Right forelimb (tissue), 1 donor: ENCODE results near the gene KMT2C.

ENCODE experiments used
- DNase-seq: peaks from one replicate; pipeline ENCODE4 v3.0.0-alpha.2; 2018

The KMT2C gene

DNA sequence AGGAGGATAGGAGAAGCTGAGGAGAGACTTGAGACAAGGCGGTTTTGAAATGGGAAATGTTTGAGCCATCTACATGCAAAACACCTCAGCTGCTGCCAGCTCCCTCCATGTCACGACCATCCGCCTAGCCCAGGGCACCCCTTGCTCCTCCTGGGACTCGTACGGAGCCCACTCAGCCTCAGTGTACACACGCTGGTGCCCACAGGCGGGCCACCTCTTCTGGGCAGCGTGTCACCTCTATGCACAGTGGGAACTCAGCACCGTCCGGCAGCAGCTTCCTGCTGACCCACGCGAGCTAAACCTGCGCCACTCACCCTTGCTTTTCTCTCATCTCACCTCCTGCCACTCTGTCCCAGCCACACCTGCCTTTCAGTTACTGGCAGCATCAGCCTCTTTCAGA, 302.0 kb downstream of the KMT2C start:
- DNase-seq: no peak

DNA sequence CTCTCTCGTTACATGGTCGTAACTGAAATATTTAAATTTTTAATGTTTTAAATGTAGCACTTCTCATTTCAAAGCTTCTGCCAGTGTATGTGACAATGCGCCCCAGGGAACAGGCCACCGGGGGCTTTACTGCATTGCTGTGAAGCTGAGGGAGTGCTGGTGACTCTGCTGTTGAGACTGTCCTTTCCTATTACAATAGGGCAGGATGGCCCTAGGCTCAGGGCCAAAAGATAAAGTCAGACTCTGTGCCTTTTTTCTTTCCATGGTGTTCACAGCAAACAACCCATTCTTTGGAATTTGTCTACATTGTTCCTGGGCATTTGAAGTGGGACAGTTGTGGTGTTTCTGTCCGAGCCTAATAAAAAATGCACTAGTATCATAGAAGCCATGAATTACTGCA, 303.0 kb downstream of the KMT2C start:
- no peak for DNase-seq

DNA sequence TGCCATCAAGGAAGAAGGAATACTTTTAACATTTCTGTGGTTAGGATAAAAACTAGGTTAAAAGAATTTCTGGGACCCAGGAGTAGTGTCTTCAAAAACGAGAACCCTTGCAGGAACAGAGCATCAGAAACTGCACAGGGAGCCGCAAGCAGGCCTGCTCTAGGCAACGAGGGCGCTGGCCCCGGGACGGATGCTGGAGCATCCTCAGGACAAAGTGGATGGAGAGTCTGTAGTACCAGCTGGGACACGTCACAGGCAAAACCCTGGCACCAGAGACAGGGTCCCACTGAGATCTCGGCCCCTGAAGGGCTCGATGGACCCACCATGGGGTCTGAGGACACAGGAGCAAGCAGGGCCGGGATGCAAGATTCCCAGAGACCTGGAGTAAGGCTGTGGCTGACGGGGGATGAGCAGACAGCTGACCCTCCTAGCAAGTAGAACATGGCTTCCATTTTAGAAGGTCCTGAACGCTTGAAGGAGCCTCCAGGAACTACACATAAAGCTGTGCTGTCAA, 303.8 kb downstream of the KMT2C start:
- no peak for DNase-seq

DNA sequence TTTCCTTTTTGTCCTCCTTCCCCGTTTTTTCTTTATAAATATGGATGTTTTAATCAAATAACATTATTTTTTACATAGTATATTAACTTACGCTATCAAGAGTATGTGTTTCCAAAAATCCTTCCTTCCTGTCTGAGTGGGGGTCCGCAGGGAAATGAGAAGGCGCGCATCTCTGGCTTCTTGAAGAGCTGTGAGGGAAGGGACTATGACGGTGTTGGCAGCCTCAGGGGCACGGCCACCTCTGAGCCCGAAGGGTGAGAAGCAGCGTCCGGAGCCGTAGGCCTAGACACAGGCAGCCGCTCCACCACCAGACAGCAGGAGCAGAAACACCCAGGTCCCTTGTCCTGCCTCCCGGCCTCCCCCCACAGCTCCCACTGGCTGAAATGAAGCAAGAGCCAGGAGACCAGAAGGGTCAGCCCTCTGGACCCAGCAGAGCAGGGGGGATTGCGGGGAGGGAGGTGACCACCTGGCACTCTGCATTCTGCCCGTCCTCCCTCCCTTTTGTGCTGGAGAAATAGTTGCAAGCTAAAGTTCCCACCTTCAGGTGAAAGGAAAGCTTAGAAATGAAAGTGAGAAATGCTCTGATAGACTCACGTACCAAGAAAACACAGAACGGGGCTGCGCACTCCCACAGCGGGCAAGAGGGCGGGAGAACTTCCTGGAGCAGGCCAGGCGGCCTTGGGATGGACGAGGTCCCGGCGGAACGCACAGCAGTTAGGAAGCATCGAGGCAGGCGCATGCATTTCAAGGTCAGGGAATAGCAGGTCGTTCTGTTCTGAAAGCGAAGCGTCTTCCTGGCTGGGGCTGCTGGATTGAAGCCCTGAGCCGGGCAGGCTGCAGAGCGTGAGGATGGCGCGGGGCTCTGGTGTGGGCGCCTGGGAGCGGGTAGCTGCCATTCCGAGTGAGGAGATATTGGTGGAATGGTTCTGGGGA, 304.9 kb downstream of the KMT2C start:
- DNase-seq: no peak

DNA sequence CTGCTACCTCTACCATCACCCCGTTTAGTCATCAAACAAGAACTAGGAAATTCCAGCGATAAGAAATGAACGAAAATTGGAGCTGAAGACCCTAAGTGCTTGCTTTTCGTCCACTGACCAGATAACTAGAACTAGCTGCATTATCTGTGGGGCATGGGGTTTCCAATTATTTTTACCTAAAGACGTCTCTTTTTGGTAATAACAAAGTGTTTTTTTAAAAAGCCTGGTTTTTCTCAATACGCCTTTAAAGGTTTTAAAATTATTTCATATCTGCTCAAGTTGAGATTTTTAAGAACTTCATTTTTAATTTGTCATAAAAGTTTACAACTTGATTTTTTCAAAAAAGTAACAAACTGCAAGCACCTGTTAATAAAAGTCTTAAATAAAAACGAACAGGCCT, 306.1 kb downstream of the KMT2C start:
- DNase-seq: no peak

DNA sequence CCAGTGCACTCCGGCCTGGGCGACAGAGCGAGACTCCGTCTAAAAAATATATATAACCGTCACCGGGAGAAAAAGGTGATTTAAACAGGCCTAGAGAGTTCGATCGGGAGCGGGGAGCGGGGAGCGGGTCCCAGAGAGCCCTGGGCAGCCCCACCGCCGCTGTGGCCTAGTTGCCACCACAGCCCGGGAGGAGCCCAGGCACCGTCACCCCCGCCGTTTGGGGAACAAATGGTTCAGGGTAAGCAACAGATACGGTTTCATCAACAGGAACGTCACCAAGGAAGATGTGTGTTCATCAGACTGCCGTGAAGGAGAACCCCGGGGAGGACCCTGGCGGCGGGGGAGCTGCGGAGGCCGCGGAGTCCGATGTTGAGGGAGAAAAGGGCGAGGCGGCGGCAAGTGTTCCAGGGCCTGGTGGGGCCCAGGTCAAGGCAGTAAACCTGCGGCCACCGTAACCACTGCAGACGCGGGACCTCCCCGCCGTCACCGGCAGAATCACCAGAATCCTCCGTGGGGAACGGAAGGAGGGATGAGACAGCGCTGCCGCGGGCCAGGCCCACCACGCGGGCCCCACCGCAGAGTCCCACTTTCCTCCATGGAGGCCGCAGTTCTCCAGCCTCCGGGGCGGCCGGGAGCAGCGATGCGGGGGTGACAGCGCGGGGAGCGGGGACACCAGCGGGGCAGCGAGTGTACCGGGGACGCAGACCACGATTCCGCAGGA, 306.9 kb downstream of the KMT2C start:
- DNase-seq: no peak

DNA sequence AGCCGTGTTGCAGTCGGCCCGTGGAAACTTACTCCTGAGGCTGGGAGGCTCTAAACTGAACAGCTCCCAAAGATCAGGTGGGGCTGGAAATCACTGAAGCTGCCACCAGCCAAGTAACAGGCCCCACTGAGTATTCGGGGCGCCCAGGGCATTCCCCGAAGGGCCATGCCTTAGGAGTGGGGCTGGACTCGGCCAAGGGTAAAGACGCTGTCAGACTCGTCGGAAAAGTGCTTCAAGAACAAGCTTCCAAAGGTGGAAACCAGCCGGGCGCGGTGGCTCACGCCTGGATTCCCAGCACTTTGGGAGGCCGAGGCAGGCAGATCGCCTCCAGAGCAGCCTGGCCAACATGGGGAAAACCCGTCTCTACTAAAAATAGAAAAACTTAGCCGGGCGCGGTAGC, 307.6 kb downstream of the KMT2C start:
- no peak for DNase-seq

DNA sequence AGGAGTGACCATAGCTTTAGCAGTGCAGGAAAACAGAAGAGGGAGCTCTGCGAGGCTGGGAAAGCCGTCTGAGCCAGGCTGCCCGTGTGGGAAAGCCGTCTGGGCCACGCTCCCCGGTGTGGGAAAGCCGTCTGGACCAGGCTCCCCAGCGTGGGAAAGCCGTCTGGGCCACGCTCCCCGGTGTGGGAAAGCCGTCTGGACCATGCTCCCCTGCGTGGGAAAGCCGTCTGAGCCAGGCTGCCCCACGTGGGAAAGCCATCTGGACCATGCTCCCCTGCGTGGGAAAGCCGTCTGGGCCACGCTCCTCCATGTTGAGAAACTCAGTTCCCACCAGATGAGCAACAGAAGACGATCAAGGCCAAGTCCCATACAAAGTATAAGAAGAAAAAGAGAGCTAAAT, 308.6 kb downstream of the KMT2C start:
- DNase-seq: no peak

DNA sequence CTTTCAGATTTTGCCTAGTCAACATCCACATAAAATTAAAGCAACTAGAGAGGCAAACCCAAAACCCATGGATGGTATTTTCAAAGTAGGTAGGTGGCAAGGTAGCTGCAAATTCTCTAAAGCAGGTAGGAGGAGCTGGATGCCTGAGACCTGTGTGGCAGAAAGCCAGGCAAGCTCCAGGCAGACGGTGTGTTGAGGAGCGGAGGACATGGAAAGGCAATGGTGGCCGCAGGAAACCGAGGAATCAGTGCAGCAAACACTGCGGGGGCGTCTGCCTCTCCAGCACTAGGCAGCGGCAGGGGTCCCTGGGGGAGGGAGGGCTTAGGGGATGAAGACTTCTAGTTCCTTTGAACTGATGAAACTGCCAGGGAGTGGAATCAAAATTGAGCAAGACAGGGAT, 309.1 kb downstream of the KMT2C start:
- no peak for DNase-seq

DNA sequence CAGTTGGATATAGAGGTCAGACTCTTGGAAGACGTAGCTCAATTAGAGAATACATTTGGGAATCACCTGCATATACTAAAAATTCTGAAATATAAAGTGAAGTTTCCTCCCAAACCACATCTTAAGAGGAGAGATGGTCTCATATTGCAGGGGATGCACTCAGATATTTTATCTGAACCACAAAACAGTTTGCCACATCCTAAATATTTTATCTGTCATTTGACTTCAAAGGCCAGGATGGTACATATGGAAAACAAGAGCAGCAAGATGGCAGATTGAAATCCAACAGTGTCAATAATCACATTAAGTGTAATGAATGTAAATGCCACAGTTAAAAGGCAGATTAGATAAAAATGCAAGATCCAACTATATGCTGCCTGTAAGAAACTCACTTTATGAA, 313.3 kb downstream of the KMT2C start:
- no peak for DNase-seq

DNA sequence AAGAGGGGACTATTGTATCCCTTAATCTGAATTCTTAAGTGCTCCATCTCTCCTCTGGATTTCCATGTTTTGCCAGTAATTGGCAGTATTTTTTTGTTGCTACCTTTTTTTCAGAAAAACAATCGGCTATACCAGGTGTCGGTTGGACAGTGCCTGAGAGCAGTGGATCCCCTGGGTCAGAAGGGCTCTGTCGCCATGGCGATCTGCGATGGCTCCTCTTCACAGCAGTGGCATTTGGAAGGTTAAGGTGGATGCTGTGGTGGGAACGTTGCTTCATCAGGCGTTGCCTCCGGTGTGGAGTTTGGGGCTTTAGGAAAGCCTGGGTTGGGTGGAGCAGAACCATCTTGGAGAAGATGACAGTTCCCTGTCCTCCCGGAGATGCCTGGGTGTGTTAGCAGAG, 314.4 kb downstream of the KMT2C start:
- no peak for DNase-seq

DNA sequence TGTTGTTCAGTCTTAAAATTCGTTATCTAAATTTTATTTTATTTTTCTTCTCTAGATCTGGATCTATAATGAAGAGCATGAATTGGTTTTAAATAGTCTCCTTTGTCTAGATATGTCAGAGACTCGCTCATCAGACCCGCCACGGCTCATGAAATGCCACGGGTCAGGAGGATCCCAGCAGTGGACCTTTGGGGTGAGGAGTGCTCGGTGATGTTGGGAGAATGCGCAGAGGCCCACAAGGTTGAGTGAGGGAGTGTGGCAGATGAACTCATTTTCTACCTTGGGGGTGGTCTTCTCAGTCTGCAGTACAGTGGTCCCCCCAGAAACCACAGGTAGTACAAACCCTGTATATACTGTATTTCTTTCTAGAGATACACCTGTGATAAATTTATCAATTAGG, 315.0 kb downstream of the KMT2C start:
- DNase-seq: no peak

DNA sequence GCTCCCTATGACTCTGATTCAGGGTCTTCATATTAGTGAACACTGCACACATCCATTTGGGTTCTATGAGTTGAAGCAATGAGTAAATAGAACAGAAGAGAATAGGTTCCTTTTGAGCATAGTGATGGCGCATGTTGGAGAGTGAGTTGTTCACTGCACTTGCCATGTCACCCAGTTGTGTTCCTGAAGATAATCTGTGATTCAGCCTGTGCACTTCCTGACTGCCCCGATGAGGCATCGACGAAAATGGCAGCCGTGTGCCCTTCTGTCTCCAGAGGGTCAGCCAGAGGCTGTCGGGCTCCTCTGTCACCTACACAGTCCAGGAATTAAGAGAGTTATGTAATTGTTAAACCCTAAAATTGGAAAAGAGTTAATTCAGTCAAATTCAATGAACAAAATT, 315.6 kb downstream of the KMT2C start:
- no peak for DNase-seq

DNA sequence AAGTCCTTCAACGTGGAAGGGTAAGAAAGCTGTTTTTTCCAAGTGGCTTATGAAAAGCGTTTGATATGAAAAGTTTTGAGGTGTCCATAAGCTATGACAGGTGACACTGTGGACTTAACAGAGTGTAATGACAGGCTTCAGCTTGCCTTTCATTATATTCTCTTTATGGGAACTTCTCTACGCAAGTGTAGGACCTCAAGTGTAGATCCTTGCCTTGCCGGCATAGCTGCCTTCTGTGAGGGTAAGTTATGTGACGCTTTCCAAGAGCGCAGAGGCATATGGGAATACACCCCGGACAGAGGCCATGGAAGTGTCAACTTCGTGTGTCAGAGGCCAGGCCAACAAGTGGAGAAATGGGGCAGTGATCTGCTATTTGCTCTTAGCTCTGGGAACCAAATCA, 318.4 kb downstream of the KMT2C start:
- DNase-seq: no peak

DNA sequence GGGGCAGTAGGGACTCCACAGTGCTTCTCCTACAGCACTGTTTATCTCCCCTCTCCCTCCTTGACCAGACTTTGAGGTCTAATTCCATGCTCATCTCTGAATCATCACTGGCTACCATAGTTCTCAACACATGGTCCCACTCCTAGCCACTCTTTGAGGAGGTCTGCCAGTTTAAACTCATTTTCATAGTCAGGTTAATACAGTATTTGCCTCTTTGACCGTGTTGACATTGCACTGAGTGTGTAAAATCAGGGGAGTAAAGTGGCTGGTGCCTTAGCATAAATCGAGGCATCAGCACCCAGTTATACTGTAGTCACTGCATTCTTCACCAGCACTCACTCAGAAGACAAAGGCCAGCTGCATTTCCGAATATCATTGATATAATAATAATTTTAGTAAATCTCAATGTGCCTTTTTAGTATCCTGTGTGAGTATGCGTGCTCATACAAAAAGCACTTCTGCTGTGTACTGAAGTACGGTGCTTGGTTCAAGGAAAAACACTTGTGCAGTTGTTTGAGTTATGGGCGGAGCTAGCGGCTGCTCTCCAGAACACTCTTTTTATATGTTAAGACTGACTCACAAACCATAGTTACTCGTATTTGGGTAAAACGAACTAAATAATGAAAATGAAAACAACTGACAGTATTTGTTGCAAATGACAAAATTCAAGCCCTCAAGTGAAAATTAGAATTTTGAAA, 320.6 kb downstream of the KMT2C start:
- no peak for DNase-seq

DNA sequence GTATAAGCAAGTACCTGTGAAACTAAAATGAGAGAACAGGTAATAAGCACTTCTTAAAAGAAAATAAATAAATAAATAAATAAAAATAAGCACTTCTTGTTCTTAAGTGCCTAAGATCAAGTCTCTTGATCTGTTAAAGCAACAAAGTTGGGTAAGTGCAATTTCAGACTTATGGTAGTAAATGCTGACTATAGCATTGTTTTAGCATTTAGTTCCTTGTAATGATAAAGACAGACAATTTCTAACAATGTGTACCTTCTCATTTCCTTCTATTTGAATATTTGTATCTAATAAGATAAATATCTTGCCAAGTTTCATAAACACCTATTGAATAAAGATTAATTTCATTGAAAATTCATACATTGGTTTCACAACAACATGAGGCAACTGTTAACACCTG, 323.0 kb downstream of the KMT2C start:
- DNase-seq: no peak

DNA sequence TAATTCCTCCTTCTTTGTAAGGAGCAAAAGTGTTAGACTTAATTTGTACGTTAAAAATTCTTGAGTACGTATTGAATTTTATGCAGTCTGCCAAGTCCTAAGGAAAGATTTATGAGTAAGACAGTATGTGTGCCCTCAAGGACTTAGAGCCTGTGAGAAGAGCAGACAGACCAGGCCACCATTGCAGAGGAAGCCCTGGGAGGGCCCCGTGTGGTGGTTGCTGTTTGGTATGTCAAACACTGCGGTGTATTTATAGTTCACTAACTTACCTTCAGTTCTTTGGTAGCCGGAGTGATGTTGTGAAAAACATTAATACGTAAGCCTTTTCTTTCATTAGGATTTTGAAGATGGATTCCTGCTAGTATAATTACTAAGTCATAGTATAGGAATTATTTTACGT, 327.4 kb downstream of the KMT2C start:
- DNase-seq: no peak

DNA sequence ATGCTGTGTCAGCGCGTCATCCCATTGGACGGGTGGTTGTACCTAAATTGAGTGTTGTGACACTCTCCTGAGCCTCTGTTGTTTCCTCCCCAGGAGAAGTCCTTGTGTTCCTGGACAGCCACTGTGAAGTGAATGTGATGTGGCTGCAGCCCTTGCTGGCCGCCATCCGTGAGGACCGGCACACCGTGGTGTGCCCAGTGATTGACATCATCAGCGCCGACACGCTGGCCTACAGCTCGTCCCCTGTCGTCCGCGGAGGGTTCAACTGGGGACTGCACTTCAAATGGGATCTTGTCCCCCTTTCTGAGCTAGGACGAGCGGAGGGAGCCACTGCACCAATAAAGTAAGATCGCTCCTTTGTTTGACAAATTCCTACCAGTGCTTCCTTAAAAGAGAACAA, 327.9 kb downstream of the KMT2C start:
- no peak for DNase-seq

DNA sequence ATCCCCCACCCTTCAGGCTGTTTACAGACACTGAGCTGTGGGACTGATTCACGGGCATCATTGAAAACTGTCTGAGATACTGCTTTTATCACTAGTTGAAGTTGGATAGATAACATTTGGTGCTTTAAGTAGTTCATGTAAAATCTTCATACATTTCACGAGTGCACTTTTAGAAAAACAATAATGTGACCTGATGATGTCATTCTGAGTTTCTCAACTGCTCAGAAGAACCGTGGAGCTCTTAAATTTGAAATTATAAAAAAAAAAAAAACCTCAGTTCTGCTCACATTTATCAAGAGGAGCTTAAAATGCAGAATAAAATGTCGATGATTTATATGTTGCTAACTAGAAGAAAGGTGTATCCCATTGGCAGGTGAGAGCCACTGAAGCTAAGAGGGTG, 328.8 kb downstream of the KMT2C start:
- no peak for DNase-seq

DNA sequence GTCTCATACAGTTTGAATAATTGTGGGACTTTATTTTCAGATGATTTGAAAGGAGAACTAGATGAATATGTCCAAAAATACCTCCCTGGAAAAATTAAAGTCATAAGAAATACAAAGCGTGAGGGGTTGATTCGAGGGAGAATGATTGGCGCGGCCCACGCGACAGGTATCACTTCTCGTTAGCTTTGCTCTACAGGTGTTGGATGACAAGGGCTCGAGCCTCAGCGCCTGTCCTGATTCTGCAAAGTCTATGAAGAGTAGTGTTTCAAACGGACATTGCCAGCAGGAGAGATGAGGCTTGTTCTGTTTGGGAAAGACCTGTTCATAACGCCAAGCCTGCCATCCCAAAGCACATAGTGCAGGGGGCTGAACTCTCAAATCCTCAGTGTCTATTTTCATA, 330.6 kb downstream of the KMT2C start:
- DNase-seq: no peak

DNA sequence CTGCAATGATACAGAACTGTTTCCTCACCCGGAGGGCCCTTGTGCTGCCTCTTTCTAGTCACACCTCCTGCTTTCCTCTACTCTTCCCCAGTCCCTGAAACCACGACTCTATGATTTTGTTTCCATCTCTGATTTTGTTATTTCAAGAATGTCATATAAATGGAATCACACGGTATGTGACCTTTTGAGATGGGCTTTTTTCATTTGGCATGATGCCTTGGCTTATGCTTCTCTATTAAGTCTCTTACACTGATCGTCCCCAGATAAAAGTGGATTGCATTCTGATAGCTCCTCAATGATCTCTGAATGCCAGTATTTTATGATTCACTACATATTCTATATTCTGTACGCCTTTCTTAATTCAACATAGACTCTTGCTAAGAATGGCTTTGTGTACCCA, 332.1 kb downstream of the KMT2C start:
- DNase-seq: no peak

DNA sequence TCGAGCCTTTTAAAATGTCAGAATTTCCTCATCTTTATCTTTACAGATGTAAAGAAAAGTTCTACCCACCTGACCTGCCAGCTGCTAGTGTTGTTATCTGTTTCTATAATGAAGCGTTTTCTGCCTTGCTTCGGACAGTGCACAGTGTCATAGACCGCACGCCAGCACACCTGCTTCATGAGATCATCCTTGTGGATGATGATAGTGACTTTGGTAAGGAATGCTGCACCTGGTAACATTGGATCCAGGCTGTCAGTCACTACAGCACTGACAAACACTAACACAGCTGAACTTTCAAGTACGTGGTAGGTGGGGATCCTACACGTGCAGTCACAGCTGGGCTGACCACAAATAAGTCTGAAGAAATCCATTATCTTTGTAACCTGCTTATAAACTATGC, 332.7 kb downstream of the KMT2C start:
- DNase-seq: no peak

DNA sequence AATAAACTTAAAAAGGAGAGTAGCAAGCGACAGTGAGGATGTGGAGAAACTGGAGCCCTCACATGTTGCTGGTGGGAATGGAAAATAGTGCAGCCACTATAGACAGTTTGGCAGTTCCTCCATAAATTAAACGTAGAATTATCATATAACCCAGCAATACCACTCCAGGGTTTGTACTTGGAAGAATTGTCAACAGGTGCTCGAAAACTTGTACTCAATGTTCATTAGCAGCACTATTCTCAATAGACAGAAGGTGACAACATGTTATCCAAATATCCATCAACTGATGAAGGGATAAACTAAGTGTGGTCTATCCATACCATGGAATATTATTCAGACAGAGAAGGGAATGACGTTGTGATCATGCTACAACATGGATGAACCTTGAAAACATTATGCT, 338.5 kb downstream of the KMT2C start:
- no peak for DNase-seq

DNA sequence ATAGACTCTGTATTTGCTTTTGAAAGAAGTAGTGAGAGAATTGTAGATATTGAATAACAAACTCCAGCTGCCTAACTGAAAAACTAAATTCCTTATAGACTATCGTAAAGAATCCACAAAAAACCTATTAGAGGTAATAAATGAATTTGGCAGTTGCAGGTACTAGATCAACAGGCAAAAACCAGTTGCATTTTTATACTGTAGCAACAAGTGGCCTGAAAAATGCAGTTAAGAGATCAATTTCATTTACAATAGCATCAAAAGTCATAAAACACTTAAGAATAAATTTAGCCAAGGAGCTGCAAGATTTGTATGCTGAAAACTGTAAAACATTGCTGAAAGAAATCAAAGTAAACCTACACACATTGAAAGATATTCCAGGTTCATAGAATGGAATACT, 340.0 kb downstream of the KMT2C start:
- DNase-seq: no peak
